ENCODE data around the gene MCUR1. TPM values are rescaled to one million over a fixed set of nuclear protein-coding genes. Genes with fewer than 3 reads are reported as not detected.
"Not testable (repeated sequence)": the region's sequence is repeated elsewhere in the genome, so short reads cannot be mapped to it uniquely, and the experiment has no call there.

MCUR1 gene
- polyA plus RNA-seq, 3 donors = 2.4 to 7.8 (median 5.2) TPM

DNA sequence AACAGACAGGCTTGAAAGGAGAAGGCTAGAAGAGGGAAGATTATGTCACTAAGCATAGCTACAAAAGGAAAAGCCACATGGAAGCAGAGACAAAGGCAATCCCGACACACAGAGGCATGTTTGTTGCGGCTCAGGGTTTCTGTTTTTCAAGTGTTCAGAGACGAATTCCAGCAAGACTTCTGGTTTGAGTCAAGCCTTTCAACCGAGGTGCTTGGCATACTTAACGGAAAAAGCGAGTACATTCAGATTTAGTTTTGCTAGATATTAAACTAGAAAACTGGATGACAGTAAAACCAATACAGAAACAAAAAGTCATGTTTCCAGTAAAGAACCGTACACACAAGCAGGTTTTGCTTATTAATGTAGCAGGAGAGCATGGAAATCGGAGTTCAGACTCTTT is 27.2 kb downstream of the MCUR1 start:
- intact Hi-C loops (cut with micrococcal nuclease) = no loop called here
- Mint-ChIP-seq H3K4me1 (no peaks in the 10 kb centered on the region), H3K27me3 (ENCODE audit: low read depth in 3 of 3) (no peaks in the 10 kb centered on the region), H3K27ac (no peak overlapping the region), H3K4me3 (no peak overlapping the region), H3K36me3 (peaks cover 22 to 32% of the 10 kb centered on the region in 2 donors), H3K9me3 (peaks cover 0 to 4% (median 0%) of the 10 kb centered on the region in 7 donors)
- no peak for DNase-seq
- TF ChIP-seq, protein P1, sequence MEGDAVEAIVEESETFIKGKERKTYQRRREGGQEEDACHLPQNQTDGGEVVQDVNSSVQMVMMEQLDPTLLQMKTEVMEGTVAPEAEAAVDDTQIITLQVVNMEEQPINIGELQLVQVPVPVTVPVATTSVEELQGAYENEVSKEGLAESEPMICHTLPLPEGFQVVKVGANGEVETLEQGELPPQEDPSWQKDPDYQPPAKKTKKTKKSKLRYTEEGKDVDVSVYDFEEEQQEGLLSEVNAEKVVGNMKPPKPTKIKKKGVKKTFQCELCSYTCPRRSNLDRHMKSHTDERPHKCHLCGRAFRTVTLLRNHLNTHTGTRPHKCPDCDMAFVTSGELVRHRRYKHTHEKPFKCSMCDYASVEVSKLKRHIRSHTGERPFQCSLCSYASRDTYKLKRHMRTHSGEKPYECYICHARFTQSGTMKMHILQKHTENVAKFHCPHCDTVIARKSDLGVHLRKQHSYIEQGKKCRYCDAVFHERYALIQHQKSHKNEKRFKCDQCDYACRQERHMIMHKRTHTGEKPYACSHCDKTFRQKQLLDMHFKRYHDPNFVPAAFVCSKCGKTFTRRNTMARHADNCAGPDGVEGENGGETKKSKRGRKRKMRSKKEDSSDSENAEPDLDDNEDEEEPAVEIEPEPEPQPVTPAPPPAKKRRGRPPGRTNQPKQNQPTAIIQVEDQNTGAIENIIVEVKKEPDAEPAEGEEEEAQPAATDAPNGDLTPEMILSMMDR (IDR thresholded peaks at IDR 0.05) = no peak
- Histone ChIP-seq H3K9me3 (replicated peaks in 1 of 2; ENCODE audit: control insufficient read depth in 1 of 2, insufficient read depth in 1 of 2, low read length in 2 of 2) (no peaks in the 10 kb centered on the region), H2AFZ (ENCODE audit: insufficient read depth, low read depth, low read length, poor library complexity, severe bottlenecking) (no peak overlapping the region), H3K27me3 (ENCODE audit: control insufficient read depth in 2 of 2, insufficient read depth in 2 of 2, low read length in 2 of 2) (no peaks in the 10 kb centered on the region), H3K36me3 (replicated peaks in 1 of 2; ENCODE audit: control insufficient read depth in 1 of 2, insufficient read depth in 2 of 2, low read length in 2 of 2) (peaks cover 0 to 35% of the 10 kb centered on the region in 2 donors), H3K27ac (ENCODE audit: low read depth in 1 of 2, low read length in 2 of 2) (no peak overlapping the region), H3K4me3 (replicated peaks in 1 of 3; ENCODE audit: low read depth in 2 of 3, low read length in 3 of 3) (no peak overlapping the region), H4K20me1 (ENCODE audit: insufficient read depth, low read length) (no peaks in the 10 kb centered on the region), H3K4me1 (ENCODE audit: control insufficient read depth in 1 of 2, insufficient read depth in 2 of 2, low read length in 2 of 2) (no peaks in the 10 kb centered on the region), H3K79me2 (ENCODE audit: insufficient read depth, low read length) (no peaks in the 10 kb centered on the region), H3K9ac (ENCODE audit: insufficient read depth, low read length, poor library complexity, severe bottlenecking) (no peak overlapping the region), H3K4me2 (replicated peaks; ENCODE audit: extremely low read depth, low read length, poor library complexity, severe bottlenecking) (no peak overlapping the region)
- WGBS (ENCODE audit: insufficient coverage) = 95% methylated on average over 5 of the region's 8 CpGs

DNA sequence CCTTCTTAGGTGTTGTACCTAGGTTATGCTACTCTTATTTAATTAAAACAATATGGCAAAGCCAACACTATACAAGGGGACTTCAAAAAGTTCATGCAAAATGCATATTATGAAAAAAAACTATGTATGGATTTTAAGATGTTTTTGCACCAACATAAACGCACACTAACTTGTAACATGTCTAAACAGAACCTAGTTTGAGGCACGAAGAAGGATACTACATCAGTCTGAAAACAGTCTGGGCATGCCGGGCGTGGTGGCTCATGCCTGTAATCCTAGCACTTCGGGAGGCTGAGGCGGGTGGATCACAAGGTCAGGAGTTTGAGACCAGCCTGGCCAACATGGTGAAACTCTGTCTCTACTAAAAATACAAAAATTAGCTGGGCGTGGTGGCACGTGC is 34.2 kb downstream of the MCUR1 start:
- H3K4me3 Mint-ChIP-seq; H3K36me3 ChIP-seq (replicated peaks in 1 of 2; ENCODE audit: control insufficient read depth in 1 of 2, insufficient read depth in 2 of 2, low read length in 2 of 2); H3K27ac ChIP-seq (ENCODE audit: low read depth in 1 of 2, low read length in 2 of 2); H3K4me2 ChIP-seq (replicated peaks; ENCODE audit: extremely low read depth, low read length, poor library complexity, severe bottlenecking); H2AFZ ChIP-seq (ENCODE audit: insufficient read depth, low read depth, low read length, poor library complexity, severe bottlenecking); H3K36me3 Mint-ChIP-seq; DNase-seq; H3K27me3 ChIP-seq (ENCODE audit: control insufficient read depth in 2 of 2, insufficient read depth in 2 of 2, low read length in 2 of 2); H3K9me3 ChIP-seq (replicated peaks in 1 of 2; ENCODE audit: control insufficient read depth in 1 of 2, insufficient read depth in 1 of 2, low read length in 2 of 2); H4K20me1 ChIP-seq (ENCODE audit: insufficient read depth, low read length); H3K9ac ChIP-seq (ENCODE audit: insufficient read depth, low read length, poor library complexity, severe bottlenecking); H3K4me1 Mint-ChIP-seq; intact Hi-C loops (cut with micrococcal nuclease); H3K4me1 ChIP-seq (ENCODE audit: control insufficient read depth in 1 of 2, insufficient read depth in 2 of 2, low read length in 2 of 2); H3K9me3 Mint-ChIP-seq; H3K4me3 ChIP-seq (replicated peaks in 1 of 3; ENCODE audit: low read depth in 2 of 3, low read length in 3 of 3); H3K27ac Mint-ChIP-seq; H3K79me2 ChIP-seq (ENCODE audit: insufficient read depth, low read length); H3K27me3 Mint-ChIP-seq (ENCODE audit: low read depth in 3 of 3): not testable (repeated sequence)
- WGBS (ENCODE audit: insufficient coverage) = 92% methylated on average over 2 of the region's 8 CpGs

Data from CD14-positive monocyte (primary cell).